ENCODE data around the gene SYNPR. TPM values are rescaled to one million over a fixed set of nuclear protein-coding genes. Genes with fewer than 3 reads are reported as not detected.
"Not testable (repeated sequence)": the region's sequence is repeated elsewhere in the genome, so short reads cannot be mapped to it uniquely, and the experiment has no call there.

The SYNPR gene
- total RNA-seq, 1 donor from 2014 or later = 3.7 TPM

DNA sequence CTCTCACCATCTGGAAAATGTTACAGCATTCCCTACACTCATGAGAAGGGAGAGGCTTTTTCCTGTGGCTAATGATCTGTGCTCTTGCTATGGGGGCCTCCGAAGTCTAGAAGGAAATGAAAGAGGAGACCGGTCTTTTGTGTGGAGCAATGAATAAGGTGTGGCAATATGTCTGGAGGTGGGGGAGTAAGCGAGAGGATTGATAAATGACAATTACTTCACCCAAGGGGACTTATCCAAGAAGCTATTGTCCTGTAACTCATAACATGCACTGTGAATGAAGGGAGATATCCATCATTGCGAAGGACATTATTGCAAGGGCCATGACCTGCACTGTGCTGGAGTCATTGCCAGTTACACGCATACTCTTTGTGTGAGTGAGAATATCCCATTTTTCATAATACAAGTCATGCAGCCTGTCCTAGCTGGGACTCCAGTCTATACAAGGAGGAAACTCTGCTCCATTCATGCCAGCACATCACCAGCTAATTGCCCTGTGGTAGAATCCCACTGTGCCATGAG, 37.7 kb upstream of the SYNPR start:
- Mint-ChIP-seq H3K36me3 (no peaks in the 10 kb centered on the region), H3K9me3 (no peaks in the 10 kb centered on the region), H3K27ac (no peak overlapping the region), H3K27me3 (ENCODE audit: low read depth) (peaks cover 21% of the 10 kb centered on the region), H3K4me3 (no peak overlapping the region), H3K4me1 (peaks cover 6% of the 10 kb centered on the region)
- no peak for DNase-seq (ENCODE audit: low spot score in 2 of 2, unreplicated experiment in 2 of 2)
- TF ChIP-seq, protein P1, sequence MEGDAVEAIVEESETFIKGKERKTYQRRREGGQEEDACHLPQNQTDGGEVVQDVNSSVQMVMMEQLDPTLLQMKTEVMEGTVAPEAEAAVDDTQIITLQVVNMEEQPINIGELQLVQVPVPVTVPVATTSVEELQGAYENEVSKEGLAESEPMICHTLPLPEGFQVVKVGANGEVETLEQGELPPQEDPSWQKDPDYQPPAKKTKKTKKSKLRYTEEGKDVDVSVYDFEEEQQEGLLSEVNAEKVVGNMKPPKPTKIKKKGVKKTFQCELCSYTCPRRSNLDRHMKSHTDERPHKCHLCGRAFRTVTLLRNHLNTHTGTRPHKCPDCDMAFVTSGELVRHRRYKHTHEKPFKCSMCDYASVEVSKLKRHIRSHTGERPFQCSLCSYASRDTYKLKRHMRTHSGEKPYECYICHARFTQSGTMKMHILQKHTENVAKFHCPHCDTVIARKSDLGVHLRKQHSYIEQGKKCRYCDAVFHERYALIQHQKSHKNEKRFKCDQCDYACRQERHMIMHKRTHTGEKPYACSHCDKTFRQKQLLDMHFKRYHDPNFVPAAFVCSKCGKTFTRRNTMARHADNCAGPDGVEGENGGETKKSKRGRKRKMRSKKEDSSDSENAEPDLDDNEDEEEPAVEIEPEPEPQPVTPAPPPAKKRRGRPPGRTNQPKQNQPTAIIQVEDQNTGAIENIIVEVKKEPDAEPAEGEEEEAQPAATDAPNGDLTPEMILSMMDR (IDR thresholded peaks at IDR 0.05; ENCODE audit: unreplicated experiment) = no peak

GRCh38 chr3:63242124-63242523, 36.0 kb upstream of the SYNPR start:
- Mint-ChIP-seq H3K9me3 (no peaks in the 10 kb centered on the region), H3K27ac (no peak overlapping the region), H3K27me3 (ENCODE audit: low read depth) (peaks cover 18% of the 10 kb centered on the region), H3K36me3 (no peaks in the 10 kb centered on the region), H3K4me3 (no peak overlapping the region), H3K4me1 (peaks cover 6% of the 10 kb centered on the region)
- DNase-seq (ENCODE audit: low spot score in 2 of 2, unreplicated experiment in 2 of 2) = no peak
- TF ChIP-seq, protein P1 (IDR thresholded peaks at IDR 0.05; ENCODE audit: unreplicated experiment) = no peak

GRCh38 chr3:63244486-63244885, 33.6 kb upstream of the SYNPR start:
- Mint-ChIP-seq H3K36me3 (no peaks in the 10 kb centered on the region), H3K27ac (no peak overlapping the region), H3K27me3 (ENCODE audit: low read depth) (peaks cover 21% of the 10 kb centered on the region), H3K4me3 (no peak overlapping the region), H3K9me3 (no peaks in the 10 kb centered on the region), H3K4me1 (peaks cover 6% of the 10 kb centered on the region)
- no peak for DNase-seq (ENCODE audit: low spot score in 2 of 2, unreplicated experiment in 2 of 2)
- TF ChIP-seq, protein P1 (IDR thresholded peaks at IDR 0.05; ENCODE audit: unreplicated experiment) = no peak

DNA sequence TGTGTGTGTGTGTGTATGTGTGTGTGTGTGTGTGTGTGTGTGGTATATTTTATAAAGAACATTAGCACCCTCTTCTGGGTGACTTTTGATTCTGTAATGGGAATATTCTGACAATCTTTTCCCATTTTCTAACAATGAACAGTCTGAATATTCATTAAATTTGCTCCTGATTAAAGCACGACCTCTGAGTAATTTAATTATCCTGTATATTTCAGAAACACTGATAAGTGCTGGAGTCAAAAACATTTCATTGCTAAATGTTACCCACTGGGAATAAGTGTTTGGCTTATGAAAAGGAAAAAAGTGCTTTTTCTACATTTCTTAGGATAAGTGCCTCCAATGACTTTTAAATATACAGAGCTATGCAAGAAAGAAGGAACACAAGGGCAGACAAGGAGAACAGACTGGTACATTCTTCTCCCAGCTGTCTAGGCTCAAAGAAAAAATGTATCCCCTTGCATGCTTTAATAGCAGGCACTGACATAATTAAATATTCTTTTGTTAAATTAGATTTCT, 32.3 kb upstream of the SYNPR start:
- peaks cover 22% of the 10 kb centered on the region for H3K27me3 Mint-ChIP-seq (ENCODE audit: low read depth)
- TF ChIP-seq, protein P1 (IDR thresholded peaks at IDR 0.05; ENCODE audit: unreplicated experiment) = no peak
- no peak overlapping the region for H3K27ac Mint-ChIP-seq
- no peak for DNase-seq (ENCODE audit: low spot score in 2 of 2, unreplicated experiment in 2 of 2)
- H3K4me1 Mint-ChIP-seq = no peaks in the 10 kb centered on the region
- H3K9me3 Mint-ChIP-seq = no peaks in the 10 kb centered on the region
- H3K4me3 Mint-ChIP-seq = no peak overlapping the region
- H3K36me3 Mint-ChIP-seq = no peaks in the 10 kb centered on the region

DNA sequence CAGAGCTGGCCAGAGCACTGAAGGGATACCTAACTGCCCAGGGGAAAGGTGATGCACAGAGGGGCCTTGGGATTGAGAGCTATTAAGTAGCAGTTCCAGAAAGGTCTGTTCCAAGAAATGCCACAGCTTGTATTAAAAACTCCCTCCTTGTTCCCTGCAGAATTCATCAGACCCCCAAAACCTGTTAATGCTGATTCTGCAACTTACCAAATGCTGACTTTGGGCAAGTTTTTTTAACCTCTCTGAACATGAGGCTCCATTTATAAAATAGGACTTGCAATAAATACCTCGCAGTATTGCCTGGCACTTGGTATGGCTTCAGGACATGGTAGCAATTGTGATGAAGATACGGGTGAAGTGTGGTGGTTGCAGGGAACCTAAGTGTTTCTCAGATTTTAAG, 30.1 kb upstream of the SYNPR start:
- TF ChIP-seq, protein P1 (IDR thresholded peaks at IDR 0.05; ENCODE audit: unreplicated experiment) = no peak
- Mint-ChIP-seq H3K27me3 (ENCODE audit: low read depth) (peaks cover 27% of the 10 kb centered on the region), H3K4me1 (no peaks in the 10 kb centered on the region), H3K9me3 (no peaks in the 10 kb centered on the region), H3K36me3 (no peaks in the 10 kb centered on the region), H3K27ac (no peak overlapping the region), H3K4me3 (no peak overlapping the region)
- DNase-seq (ENCODE audit: low spot score in 2 of 2, unreplicated experiment in 2 of 2) = no peak

- no peaks in the 10 kb centered on the region for H3K36me3 Mint-ChIP-seq
- DNase-seq (ENCODE audit: low spot score in 2 of 2, unreplicated experiment in 2 of 2) = no peak
- no peak overlapping the region for H3K27ac Mint-ChIP-seq
- peaks cover 24% of the 10 kb centered on the region for H3K27me3 Mint-ChIP-seq (ENCODE audit: low read depth)
- H3K9me3 Mint-ChIP-seq = peaks cover 6% of the 10 kb centered on the region
- TF ChIP-seq, protein P1 (IDR thresholded peaks at IDR 0.05; ENCODE audit: unreplicated experiment) = no peak
- H3K4me3 Mint-ChIP-seq = no peak overlapping the region
- H3K4me1 Mint-ChIP-seq = no peaks in the 10 kb centered on the region
Measured at GRCh38 chr3:63251499-63251898, 26.6 kb upstream of the SYNPR start.

DNA sequence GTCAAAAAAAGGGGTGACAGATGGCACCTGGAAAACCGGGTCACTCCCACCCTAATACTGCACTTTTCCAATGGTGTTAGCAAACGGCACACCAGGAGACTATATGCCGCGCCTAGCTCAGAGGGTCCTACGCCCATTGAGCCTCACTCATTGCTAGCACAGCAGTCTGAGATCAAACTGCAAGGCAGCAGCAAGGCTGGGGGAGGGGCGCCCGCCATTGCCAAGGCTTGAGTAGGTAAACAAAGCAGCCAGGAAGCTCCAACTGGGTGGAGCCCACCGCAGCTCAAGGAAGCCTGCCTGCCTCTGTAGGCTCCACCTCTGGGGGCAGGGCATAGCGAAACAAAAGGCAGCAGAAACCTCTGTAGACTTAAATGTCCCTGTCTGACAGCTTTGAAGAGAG, 22.3 kb upstream of the SYNPR start:
- H3K9me3 Mint-ChIP-seq; DNase-seq (ENCODE audit: low spot score in 2 of 2, unreplicated experiment in 2 of 2); H3K27ac Mint-ChIP-seq; H3K4me1 Mint-ChIP-seq; H3K36me3 Mint-ChIP-seq; H3K4me3 Mint-ChIP-seq: not testable (repeated sequence)
- H3K27me3 Mint-ChIP-seq (ENCODE audit: low read depth) = peaks cover 19% of the 10 kb centered on the region
